GM21825 (cell line): Measurements from ENCODE around the gene NFIC.

Source experiments
- ATAC-seq: cut with Tn5 transposase; IDR thresholded peaks from one replicate; pipeline ENCODE4 v1.9.1; 2021; ENCODE audit warnings: mild to moderate bottlenecking, moderate library complexity; ENCODE audit not compliant: unreplicated experiment

The NFIC gene

DNA sequence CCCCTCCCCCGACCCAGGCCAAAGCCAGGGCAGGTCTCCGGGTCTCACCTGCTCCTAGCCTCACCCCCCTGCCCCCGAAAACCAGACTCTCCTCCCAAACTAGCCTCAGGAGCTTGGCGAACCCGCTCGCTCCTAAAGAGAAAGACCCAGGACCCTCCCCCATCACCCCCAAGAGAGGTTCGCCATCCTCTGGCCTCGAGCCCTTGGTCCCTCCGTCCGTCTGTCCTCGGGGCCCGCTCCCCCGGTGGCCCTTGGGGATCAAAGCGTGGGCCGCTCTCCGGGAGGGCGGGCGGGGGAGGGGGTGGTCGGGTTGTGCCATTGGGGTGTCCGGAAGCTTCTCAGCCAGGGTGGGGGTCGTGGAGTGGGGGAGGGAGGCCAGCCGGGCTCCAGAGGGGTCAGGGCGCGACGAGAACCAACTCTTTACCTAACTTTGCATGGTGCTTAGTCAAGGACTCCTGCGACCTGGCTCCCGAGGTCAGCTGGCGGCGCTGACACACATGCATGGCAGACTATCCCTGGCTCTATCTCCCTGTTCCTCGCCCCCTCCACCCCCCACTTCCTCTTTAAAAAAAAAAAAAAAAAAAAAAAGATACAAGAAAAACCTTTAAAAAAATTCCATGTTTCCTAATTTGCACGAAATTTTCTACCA lies 98.3 kb downstream of the NFIC start:
- ATAC-seq = no peak

DNA sequence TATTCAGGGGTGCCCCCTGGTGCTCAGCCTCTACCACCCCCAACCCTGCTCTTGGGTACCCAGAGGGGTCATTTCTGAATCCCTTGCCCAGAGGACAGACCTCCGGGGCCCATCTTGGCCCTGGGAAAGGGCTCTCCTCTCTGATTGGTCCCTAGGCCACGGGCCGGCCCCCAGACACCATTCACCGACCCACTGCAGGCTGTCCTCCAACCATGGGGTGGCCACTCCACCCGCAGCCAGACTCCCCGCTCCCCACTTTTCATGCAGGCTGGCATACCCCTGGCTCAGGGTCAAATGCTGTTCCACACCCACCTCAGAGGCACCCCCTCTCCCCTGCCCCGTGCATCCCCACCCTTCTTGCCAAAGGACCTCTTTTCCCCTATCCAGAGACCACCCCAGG lies 99.2 kb downstream of the NFIC start:
- no peak for ATAC-seq

DNA sequence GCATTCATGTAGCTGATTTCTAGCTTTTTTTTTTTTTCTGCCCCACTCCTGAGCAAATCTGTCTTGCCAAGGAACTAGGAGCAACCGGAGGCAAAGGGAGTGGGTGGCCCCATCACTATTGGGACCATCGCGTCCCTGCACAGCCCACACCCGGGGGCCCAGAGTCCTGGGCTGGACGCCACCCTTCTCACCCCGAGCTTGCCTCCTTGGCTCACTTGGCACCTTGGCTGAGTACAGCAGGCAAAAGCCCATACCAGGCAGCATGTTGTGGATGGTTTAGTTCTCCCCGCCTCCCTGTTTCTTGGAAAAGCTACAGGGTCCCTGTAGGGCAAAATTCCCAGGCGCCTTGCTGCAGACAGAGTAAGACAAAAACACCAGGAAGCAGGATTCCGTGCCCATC lies 100.3 kb downstream of the NFIC start:
- no peak for ATAC-seq

DNA sequence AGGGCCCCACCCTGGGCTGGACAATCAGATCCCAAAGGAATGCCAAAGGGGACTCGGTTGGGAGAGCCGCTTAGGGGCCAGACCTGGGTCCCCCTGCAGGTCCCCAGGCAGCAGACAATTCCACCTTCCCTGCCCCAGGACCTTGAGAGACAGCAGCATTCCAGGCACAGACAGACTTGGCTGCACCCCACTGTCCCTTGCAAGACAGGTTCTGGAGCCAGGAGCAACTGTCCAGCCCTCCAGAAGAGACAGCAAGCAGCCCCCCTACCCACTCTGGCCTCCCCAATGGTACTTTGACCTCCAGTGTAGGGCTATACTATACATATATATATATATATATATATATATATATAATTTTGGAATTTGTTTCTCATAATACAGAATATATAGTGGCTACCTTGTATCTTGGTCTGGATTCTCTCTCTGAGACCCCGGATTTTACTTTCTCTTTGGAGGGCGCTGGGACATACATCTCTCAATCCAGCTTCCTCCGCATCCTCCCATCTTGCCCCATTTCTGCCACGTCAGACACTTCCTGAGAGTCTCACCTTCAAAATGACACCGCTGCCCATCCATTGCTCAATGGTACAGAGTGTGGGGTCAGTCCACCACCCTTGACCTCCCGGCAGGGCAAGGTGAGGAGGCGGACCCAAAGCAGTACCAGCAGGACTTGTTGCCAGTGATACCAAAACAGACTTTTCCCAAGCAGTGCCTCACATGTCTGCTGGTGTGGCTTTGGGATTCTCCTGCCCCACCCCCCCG lies 101.2 kb downstream of the NFIC start:
- ATAC-seq = no peak

DNA sequence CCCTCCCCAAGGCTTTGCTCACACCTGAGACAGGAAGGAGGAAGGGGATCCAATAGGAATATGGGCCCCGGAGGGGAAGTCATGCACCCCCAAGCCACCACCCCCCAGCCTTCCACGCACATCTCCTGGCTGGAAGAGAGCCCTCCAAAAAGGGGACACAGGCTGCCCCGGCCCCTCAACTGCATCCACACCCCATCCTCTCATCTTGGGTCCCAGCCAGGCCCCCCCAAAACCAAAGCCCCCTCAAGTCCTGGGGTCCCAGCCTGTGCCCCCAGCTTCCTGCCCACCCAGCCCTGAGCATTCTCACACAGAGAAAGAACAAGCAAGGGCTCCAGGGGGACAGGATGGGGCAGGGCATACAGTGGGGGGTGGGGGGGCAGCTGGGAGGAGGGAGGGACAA lies 101.8 kb downstream of the NFIC start:
- ATAC-seq = no peak

DNA sequence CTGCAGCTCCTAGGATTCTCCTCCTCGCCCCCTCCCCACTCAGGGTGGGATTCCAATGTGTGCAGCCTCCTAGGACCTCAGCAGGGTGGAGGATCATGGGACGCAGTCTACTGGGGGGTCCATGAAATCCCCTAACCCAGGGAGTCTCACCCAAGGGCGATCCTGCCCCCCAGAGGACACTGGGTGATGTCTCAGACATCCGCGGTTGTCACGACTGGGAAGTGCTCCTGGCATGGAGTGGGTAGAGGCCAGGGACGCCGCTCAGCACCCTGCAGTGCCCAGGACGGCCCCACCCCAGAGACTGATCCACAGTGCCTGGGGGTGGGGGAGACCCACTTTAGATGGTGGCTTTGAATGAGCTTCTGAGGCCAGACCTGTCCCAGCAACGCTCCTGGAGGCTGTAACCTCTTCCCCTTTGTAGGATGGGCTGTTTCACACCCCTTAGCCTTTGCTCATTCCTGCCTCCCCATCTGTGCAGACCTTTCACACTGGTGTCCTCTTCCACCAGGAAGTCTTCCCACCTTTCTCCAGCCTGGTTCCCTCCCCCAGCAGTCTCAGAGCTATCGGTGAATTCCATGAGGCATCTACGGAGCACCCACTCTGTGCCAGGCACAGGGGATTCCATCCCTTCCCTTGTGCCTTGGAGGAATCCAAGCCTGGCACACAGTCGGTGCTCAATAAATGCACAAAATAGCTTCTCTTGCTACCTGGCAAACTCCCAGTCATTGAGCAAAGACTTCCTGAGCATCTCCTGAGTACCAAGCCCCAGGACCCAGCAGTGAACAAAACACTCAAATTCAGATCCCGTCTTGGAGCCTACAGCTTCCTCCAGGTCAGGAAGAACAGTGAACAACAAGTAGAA lies 103.5 kb downstream of the NFIC start:
- ATAC-seq = no peak

- no peak for ATAC-seq
Observed at GRCh38 chr19:3470500-3471128, 104.2 kb downstream of the NFIC start.

- ATAC-seq = no peak
Observed at GRCh38 chr19:3471954-3472655, 105.7 kb downstream of the NFIC start.

- no peak for ATAC-seq
Observed at GRCh38 chr19:3474010-3474409, 107.6 kb downstream of the NFIC start.

DNA sequence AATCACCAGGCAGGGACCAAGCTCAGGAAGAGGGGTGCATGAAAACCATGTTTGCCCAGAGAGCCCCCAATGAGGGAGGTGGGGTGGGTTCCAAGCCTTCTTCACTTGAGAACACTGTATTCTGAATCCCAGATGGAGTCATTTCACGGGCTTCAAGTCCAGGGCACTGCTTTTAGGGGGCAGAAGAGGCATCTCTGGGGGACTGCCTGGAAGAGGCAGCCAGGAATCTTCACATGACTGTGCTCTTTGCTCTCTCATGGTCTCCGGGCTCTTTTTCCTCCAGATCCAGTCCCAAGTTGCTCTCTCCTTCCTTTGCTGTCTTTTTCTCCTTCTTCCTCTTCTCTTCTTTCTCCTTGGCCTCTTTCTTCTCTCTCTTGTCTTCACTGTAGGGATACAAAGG lies 108.2 kb downstream of the NFIC start:
- no peak for ATAC-seq

DNA sequence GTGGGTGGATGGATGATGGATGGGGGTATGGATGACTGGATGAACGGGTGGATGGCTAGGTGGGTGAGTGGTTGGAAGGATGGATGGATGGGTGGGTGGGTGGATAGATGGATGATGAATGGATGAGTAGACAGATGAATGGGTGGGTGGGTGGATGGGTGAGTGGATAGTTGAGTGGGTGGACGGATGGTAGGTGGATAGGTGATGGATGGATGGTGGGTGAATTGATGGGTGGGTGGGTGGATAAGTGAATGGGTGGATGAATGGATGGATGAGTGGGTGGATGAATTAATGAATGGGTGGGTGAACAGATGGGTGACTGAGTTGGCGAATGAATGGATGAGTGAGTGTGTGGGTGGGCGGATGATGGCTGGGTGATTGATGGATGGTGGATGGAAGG lies 109.1 kb downstream of the NFIC start:
- no peak for ATAC-seq

DNA sequence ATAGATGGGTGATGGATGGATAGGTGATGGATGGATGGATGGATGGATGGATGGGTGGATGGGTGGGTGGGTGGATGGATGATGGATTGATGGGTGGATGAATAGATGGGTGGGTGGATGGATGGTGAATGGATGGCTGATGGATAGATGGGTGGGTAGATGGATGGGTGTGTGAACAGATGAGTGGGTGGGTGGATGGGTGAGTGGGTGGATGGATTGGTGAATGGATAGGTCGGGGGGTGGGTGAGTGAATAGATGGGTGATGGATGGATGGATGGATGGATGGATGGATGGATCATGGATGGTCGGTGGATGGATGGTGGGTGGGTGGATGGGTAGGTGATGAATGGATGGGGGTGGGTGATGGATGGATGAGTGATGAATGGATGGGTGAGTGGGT lies 110.4 kb downstream of the NFIC start:
- no peak for ATAC-seq

DNA sequence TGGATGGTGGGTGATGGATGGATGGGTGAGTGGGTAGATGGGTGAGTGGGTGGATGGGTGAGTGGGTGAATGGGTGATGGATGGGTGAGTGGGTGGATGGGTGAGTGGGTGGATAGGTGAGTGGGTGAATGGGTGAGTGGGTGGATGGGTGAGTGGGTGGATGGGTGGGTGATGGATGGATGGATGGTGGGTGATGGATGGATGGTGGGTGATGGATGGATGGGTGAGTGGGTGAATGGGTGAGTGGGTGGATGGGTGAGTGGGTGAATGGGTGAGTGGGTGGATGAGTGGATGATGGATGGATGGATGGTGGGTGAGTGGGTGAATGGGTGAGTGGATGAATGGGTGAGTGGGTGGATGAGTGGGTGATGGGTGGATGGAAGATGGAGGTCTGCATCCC lies 111.1 kb downstream of the NFIC start:
- ATAC-seq = no peak

- no peak for ATAC-seq
Observed at GRCh38 chr19:3477951-3478350, 111.6 kb downstream of the NFIC start.

- ATAC-seq = no peak
Observed at GRCh38 chr19:3478409-3479176, 112.2 kb downstream of the NFIC start.

DNA sequence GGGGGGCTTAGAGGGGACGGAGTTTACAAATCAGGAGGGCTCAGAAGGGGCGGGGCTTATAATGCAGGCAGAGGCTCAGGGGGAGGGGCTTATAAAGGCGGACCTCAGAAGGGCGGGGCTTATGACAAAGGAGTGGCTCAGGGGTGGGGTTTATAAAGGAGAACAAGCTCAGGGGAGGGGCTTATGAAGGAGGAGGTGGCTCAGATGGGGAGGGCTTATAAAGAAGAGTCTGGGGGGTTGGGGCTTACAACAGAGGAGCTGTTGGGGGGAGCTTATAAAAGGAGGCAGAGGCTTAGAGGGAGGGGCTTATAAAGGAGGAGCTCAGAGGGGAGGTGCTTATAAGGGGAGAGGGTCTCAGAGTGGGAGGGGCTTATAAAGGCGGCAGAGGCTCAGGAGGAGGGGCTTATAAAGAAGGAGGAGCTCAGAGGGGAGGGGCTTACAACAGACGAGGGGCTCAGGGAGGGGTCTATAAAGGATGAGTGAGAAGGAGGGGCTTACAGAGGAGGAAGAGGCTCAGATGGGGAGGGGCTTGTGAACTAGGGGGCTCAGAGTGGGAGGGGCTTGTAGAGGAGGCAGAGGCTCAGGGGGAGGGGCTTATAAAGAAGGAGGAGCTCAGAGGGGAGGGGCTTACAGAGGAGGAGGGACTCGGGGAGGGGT lies 112.9 kb downstream of the NFIC start:
- ATAC-seq = no peak

DNA sequence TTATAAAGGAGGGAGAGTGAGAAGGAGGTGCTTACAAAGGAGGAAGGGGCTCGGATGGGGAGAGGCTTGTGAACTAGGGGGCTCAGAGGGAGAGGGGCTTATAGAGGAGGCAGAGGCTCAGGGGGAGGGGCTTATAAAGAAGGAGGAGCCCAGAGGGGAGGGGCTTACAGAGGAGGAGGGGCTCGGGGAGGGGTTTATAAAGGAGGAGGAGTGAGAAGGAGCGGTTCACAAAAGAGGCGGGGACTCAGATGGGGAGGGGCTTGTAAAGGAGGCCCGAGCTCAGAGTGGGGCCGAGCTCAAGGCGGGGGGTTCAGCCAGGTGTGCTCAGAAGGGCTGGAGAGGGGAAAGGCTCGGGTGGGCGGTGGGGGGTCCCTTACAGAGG lies 113.4 kb downstream of the NFIC start:
- ATAC-seq = no peak

GRCh38 chr19:3480383-3481091 lies 114.2 kb downstream of the NFIC start, which contains the start of gene SMIM24:
Gene SMIM24 (minus strand): TSS chr19:3480525. CDS start chr19:3480463, 62 bp downstream.
- ATAC-seq = no peak
